A549 (cell line): ENCODE data around the gene MAGI1. TPM values are rescaled to one million over a fixed set of nuclear protein-coding genes. Genes with fewer than 3 reads are reported as not detected.

Experiments used
- ATAC-seq, 2 experiments: fragments of 200-7000 bp in 1 of 2; fragments of >200 bp in 1 of 2; cut with Nextera tagmentation in 1 of 2; cut with Tn5 transposase in 1 of 2; 3 replicates each; pipeline versions ENCODE4 v1.8.0 to v1.9.1; 2018 to 2020; ENCODE audit warnings: mild to moderate bottlenecking in 1 of 2, moderate library complexity in 1 of 2
- CTCF ChIA-PET: fragments of 300-600 bp; sonication (Branson Sonifier 250); formaldehyde crosslinking; extraction: SDS; loops from one replicate; lab custom pipeline; 2021; ENCODE audit warnings: antibody characterized with exemption, inconsistent platforms; lab: Yijun Ruan, JAX
- POLR2A ChIA-PET: fragments of 350-600 bp; formaldehyde crosslinking; extraction: SDS; loops from one replicate; lab custom pipeline; 2021; ENCODE audit warnings: antibody characterized with exemption, inconsistent platforms; lab: Yijun Ruan, JAX
- DNase-seq, 2 experiments: peaks; one replicate each; pipeline versions ENCODE4 v3.0.0 to v3.0.0-alpha.2; 2011 to 2016; ENCODE audit warnings: low read depth in 1 of 2, low spot score in 1 of 2
- FAIRE-seq: peaks from 2 replicates; lab custom pipeline; 2011; peaks lifted over from hg19 to GRCh38; lab: Jason Lieb, UNC
- H3K27ac ChIP-seq, 2 experiments: fragments of >200 bp; sonication (Bioruptor Twin); formaldehyde crosslinking; 3 replicates each; pipeline ENCODE4 v1.5.1; 2016 to 2017
- H3K4me1 ChIP-seq: fragments of >200 bp; sonication (Bioruptor Twin); formaldehyde crosslinking; 3 replicates; pipeline ENCODE4 v1.6.1; 2016
- H3K4me2 ChIP-seq: fragments of >200 bp; sonication (Bioruptor Twin); formaldehyde crosslinking; 3 replicates; pipeline ENCODE4 v1.6.1; 2016
- H3K4me3 ChIP-seq: fragments of >200 bp; sonication (Bioruptor Twin); formaldehyde crosslinking; 3 replicates; pipeline ENCODE4 v1.5.1; 2016
- H3K9me3 ChIP-seq: fragments of >200 bp; sonication (Bioruptor Twin); formaldehyde crosslinking; 3 replicates; pipeline ENCODE4 v1.6.1; 2016
- CHD2 ChIP-seq: fragments of 150-350 bp; IDR thresholded peaks from 2 replicates; pipeline ENCODE4 v1.6.1; 2014; ENCODE audit warnings: low read length; ENCODE audit not compliant: partially characterized antibody
- EHF ChIP-seq: fragments of 250-450 bp; sonication (Bioruptor Pico); IDR thresholded peaks from 2 replicates; pipeline ENCODE4 v1.5.0; 2020; ENCODE audit warnings: mild to moderate bottlenecking
- EHMT2 ChIP-seq: fragments of 200-600 bp; sonication (generic); IDR thresholded peaks from 2 replicates; pipeline ENCODE4 v1.6.1; 2016; ENCODE audit warnings: antibody characterized with exemption, low read depth, mild to moderate bottlenecking, moderate library complexity
- EP300 ChIP-seq, 2 experiments: fragments of >200 bp; sonication (Bioruptor Twin); formaldehyde crosslinking; IDR thresholded peaks; 2 replicates in 1 of 2; 3 replicates in 1 of 2; pipeline ENCODE4 v1.6.1; 2016 to 2017
- ESRRA ChIP-seq: fragments of 150-350 bp; IDR thresholded peaks from 2 replicates; pipeline ENCODE4 v1.6.1; 2014; ENCODE audit warnings: mild to moderate bottlenecking, low read length, borderline replicate concordance
- FOSB ChIP-seq: fragments of 250-450 bp; sonication (Bioruptor Pico); IDR thresholded peaks from 2 replicates; pipeline ENCODE4 v1.5.0; 2020; ENCODE audit warnings: mild to moderate bottlenecking, moderate library complexity
- FOSL2 ChIP-seq, 2 experiments: fragments of 450-650 bp in 1 of 2; fragments of >200 bp in 1 of 2; sonication (Bioruptor Twin) in 1 of 2; formaldehyde crosslinking; IDR thresholded peaks; 2 replicates each; pipeline versions ENCODE4 v1.5.0 to v1.6.1; 2016 to 2020; ENCODE audit warnings: mild to moderate bottlenecking in 1 of 2, moderate library complexity in 1 of 2
- KDM5A ChIP-seq: fragments of 200-600 bp; sonication (generic); IDR thresholded peaks from 2 replicates; pipeline ENCODE4 v1.6.1; 2016; ENCODE audit warnings: antibody characterized with exemption, mild to moderate bottlenecking
- MAZ ChIP-seq: fragments of 150-350 bp; IDR thresholded peaks from 2 replicates; pipeline ENCODE4 v1.6.1; 2014; ENCODE audit warnings: antibody characterized with exemption, low read depth, low read length, borderline replicate concordance
- MYC ChIP-seq: IDR thresholded peaks from 2 replicates; pipeline ENCODE4 v1.6.1; 2012; ENCODE audit warnings: mild to moderate bottlenecking, inconsistent platforms, low read length, improper control_type of control experiment, borderline replicate concordance
- PHF8 ChIP-seq: fragments of 200-600 bp; sonication (generic); IDR thresholded peaks from 2 replicates; pipeline ENCODE4 v1.6.1; 2016; ENCODE audit warnings: low read depth, mild to moderate bottlenecking, antibody characterized with exemption, moderate library complexity, borderline replicate concordance
- RAD21 ChIP-seq, 2 experiments: fragments of >200 bp in 1 of 2; sonication (Bioruptor Twin) in 1 of 2; formaldehyde crosslinking in 1 of 2; IDR thresholded peaks in 1 of 2; conservative IDR thresholded peaks in 1 of 2; 2 replicates in 1 of 2; 3 replicates in 1 of 2; pipeline ENCODE4 v1.6.1; 2012 to 2018; ENCODE audit warnings: inconsistent platforms in 1 of 2
- RARB ChIP-seq: fragments of 250-450 bp; sonication (Bioruptor Pico); IDR thresholded peaks from 2 replicates; pipeline ENCODE4 v1.8.0; 2021; ENCODE audit warnings: mild to moderate bottlenecking, moderate library complexity
- RFX5 ChIP-seq: fragments of 450-650 bp; IDR thresholded peaks from 2 replicates; pipeline ENCODE4 v1.7.1; 2014; ENCODE audit warnings: antibody characterized with exemption, mild to moderate bottlenecking, moderate library complexity
- RNF2 ChIP-seq: fragments of 200-600 bp; sonication (generic); IDR thresholded peaks from 2 replicates; pipeline ENCODE4 v1.6.1; 2016; ENCODE audit warnings: low read depth, mild to moderate bottlenecking, antibody characterized with exemption, moderate library complexity, borderline replicate concordance
- SREBF2 ChIP-seq: fragments of 450-650 bp; IDR thresholded peaks from 2 replicates; pipeline ENCODE4 v1.6.1; 2014; ENCODE audit warnings: mild to moderate bottlenecking, moderate library complexity
- TP53 ChIP-seq: fragments of 250-450 bp; sonication (Bioruptor Pico); IDR thresholded peaks from 2 replicates; pipeline ENCODE4 v1.5.0; 2021; ENCODE audit warnings: mild to moderate bottlenecking, moderate library complexity
- ZC3H11A ChIP-seq: fragments of 450-650 bp; IDR thresholded peaks from 2 replicates; pipeline ENCODE4 v1.6.1; 2014; ENCODE audit warnings: antibody characterized with exemption, mild to moderate bottlenecking
- ZSCAN20 ChIP-seq: fragments of 250-450 bp; sonication (Bioruptor Pico); IDR thresholded peaks from 2 replicates; pipeline ENCODE4 v1.8.0; 2022; ENCODE audit warnings: mild to moderate bottlenecking, moderate library complexity
- whole genome bisulfite sequencing: methylation state at CpG from one replicate; pipeline ENCODE4 v1.1.6; 2017; ENCODE audit errors: missing lambda C conversion rate; 5-methylcytosine and 5-hydroxymethylcytosine counted together
- polyA plus RNA-seq, 4 experiments: library from polyadenylated mRNA; depleted of rRNA in 3 of 4; stranded (reverse); fragments of >200 nt; fragmentation: RNase III in 1 of 4; extraction: RNeasy Plus Mini Kit Qiagen cat#74134 plus additional on column Dnase treatment in 1 of 4; gene quantifications; 2 replicates in 3 of 4; 3 replicates in 1 of 4; pipeline ENCODE4 v1.2.3, GENCODE V29; 2011 to 2017
- TF ChIP-seq, protein P1 (sequence below): fragments of >200 bp; sonication (Bioruptor Twin); formaldehyde crosslinking; IDR thresholded peaks from 2 replicates; pipeline ENCODE4 v1.6.1; 2016
- TF ChIP-seq, protein P2 (sequence below): fragments of 150-350 bp; IDR thresholded peaks from 2 replicates; pipeline ENCODE4 v1.6.1; 2014; ENCODE audit warnings: low read depth, mild to moderate bottlenecking, low read length

The MAGI1 gene
- polyA plus RNA-seq, 2 of the 4 experiments (the other 2 are of a cell fraction) = 4.7 to 6.6 TPM

DNA sequence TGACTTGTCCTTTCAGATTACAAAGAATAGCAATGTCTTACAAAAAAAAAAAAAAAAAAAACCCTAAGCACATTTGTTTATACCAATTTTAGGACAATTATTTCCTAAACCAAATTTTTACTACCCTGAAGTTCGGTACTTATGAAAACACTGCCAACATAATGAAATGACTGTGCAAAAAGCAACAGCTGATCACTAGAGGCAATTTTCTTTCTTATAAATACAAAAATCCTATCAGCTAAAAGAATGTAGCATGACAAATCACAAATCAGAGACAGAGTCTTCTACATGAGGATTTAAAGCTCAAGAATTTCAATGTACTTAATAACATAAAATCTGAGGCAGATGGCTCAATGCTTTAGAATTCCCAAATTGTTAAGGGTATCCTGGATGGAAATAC is 191.8 kb downstream of the MAGI1 start:
- no peaks in the 10 kb centered on the region for H3K9me3 ChIP-seq
- 78% methylated on average over 1 of the region's 1 CpG for WGBS

DNA sequence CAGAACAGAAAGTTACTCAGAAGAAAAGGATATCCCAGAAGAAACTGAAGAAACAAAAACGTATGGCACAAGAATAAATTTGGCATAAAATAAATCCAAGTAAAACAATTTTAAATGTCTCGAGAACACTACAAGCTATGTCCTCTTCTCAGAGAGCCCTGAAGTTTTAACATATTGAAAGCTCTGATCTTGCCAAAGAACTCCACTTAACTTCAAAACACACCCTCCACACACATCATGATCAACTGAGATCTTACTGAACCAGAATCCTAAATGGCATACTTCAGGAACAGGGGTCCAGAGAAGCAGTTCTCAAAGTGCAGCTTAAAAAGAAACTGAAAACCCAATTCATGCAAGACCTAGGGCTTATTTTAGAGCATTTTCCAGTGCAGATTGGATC is 194.3 kb downstream of the MAGI1 start:
- FAIRE-seq (no peak), ATAC-seq (no peak), DNase-seq (no peak)
- Histone ChIP-seq H3K4me3 (no peak overlapping the region), H3K4me2 (no peak overlapping the region), H3K4me1 (no peaks in the 10 kb centered on the region), H3K27ac (no peak overlapping the region), H3K9me3 (no peaks in the 10 kb centered on the region)
- no peak for TF ChIP-seq PHF8
- 71% methylated on average over 2 of the region's 2 CpGs for WGBS
- ChIA-PET CTCF (interaction anchor here (1.5 kb wide), 1 partner anchor 28 kb away, joined by 3 read pairs; no protein-coding TSS in a partner anchor), POLR2A (no interaction called here)

More for the DNA sequence above, 191.8 kb downstream of the MAGI1 start:
- ATAC-seq = no peak
- Histone ChIP-seq H3K27ac (no peak overlapping the region), H3K4me1 (no peaks in the 10 kb centered on the region), H3K4me2 (no peak overlapping the region)
- POLR2A ChIA-PET = no interaction called here
- no peak for DNase-seq
- CTCF ChIA-PET = no interaction called here
- TF ChIP-seq RAD21 (conservative IDR thresholded peaks at IDR 0.05 in 1 of 2, IDR thresholded peaks at IDR 0.05 in 1 of 2) (no peak), RFX5 (no peak), RARB (no peak), EP300 (IDR thresholded peaks at IDR 0.05) (no peak), SREBF2 (no peak), MYC (no peak)
- TF ChIP-seq, protein P1, sequence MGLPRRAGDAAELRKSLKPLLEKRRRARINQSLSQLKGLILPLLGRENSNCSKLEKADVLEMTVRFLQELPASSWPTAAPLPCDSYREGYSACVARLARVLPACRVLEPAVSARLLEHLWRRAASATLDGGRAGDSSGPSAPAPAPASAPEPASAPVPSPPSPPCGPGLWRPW = no peak
- TF ChIP-seq, all 56 proteins: peak for 0
- FAIRE-seq = no peak
- no peak overlapping the region for H3K4me3 ChIP-seq

DNA sequence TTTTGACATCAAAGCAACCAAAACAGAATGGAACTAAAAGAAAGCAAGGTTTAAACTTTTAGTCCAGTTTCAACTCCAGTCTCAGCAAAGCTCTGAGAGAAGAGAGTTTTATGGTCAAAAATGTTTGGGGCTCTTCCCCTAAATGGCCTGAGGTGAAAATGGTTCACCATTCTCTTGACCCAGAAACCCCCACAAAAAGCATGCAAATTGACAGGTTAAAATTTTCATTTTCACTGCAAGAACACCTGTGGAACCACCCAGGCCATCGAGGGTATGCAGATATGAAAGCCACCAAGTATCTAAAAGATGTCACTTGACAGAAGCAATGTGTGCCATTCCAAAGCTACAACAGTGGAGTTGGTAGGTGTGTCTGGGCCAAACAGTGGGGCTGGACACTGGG is 195.0 kb downstream of the MAGI1 start:
- WGBS = 83% methylated on average over 1 of the region's 1 CpG
- Histone ChIP-seq H3K4me1 (no peaks in the 10 kb centered on the region), H3K4me3 (no peak overlapping the region)
- TF ChIP-seq TP53 (CRISPR knock-in tag) (no peak), ZSCAN20 (CRISPR knock-in tag) (no peak), MAZ (no peak), ESRRA (no peak), RAD21 (conservative IDR thresholded peaks at IDR 0.05 in 1 of 2, IDR thresholded peaks at IDR 0.05 in 1 of 2) (no peak), EHF (no peak), FOSL2 (IDR thresholded peaks at IDR 0.05) (no peak), FOSL2 (CRISPR knock-in tag; IDR thresholded peaks at IDR 0.05) (no peak), RNF2 (no peak), RFX5 (no peak), KDM5A (no peak), SREBF2 (no peak), ZC3H11A (no peak), CHD2 (no peak), EHMT2 (no peak), FOSB (no peak)
- TF ChIP-seq, protein P2, sequence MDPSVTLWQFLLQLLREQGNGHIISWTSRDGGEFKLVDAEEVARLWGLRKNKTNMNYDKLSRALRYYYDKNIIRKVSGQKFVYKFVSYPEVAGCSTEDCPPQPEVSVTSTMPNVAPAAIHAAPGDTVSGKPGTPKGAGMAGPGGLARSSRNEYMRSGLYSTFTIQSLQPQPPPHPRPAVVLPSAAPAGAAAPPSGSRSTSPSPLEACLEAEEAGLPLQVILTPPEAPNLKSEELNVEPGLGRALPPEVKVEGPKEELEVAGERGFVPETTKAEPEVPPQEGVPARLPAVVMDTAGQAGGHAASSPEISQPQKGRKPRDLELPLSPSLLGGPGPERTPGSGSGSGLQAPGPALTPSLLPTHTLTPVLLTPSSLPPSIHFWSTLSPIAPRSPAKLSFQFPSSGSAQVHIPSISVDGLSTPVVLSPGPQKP = no peak
- TF ChIP-seq, all 56 proteins: peak for 0
- FAIRE-seq = no peak
- no peak for DNase-seq
- Histone ChIP-seq H3K27ac (no peak overlapping the region), H3K4me2 (no peak overlapping the region), H3K9me3 (no peaks in the 10 kb centered on the region)
- CTCF ChIA-PET = no interaction called here
- ATAC-seq = no peak
- POLR2A ChIA-PET = no interaction called here
